ENCODE results near the gene CRYGN.

Gene CRYGN

DNA sequence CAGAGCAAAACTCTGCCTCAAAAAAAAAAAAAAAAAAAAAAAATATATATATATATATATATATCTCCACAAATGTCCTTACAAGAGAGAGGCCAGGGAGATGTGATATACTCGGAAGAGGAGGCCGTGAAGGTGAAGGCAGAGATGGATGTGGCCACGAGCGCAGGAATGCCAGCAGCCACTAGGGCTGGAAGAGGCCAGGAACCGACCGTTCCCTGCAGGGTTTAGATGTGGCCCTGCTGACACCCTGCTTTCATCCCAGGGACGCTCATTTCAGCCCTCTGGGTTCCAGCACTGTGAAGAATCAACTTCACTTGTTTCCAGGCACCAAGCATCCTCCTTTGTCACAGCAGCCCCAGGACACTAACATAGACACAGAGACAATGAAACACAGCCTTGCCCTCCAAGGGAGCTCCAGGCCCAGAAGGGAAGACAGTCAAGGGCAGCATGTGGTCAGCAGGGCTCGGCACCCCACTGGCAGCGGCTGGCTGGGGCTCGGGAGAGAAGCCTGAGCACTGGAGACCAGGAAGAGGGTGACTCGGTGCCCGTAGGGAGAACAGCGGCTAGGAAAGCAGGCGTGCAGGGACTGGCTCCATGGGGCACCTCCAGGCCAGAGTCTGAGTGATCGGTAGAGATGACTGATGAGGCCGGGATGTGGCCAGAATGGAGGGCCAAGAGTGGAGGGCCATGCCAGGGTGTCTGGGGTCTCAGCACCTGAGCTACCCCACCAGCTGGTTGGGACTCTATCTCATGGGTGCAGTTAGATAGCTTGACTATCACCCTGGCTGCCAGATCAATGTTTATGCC lies 37.7 kb downstream of the CRYGN start:
- TF ChIP-seq, protein P1, sequence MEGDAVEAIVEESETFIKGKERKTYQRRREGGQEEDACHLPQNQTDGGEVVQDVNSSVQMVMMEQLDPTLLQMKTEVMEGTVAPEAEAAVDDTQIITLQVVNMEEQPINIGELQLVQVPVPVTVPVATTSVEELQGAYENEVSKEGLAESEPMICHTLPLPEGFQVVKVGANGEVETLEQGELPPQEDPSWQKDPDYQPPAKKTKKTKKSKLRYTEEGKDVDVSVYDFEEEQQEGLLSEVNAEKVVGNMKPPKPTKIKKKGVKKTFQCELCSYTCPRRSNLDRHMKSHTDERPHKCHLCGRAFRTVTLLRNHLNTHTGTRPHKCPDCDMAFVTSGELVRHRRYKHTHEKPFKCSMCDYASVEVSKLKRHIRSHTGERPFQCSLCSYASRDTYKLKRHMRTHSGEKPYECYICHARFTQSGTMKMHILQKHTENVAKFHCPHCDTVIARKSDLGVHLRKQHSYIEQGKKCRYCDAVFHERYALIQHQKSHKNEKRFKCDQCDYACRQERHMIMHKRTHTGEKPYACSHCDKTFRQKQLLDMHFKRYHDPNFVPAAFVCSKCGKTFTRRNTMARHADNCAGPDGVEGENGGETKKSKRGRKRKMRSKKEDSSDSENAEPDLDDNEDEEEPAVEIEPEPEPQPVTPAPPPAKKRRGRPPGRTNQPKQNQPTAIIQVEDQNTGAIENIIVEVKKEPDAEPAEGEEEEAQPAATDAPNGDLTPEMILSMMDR (IDR thresholded peaks at IDR 0.05; ENCODE audit: insufficient read depth, low read length, missing control alignments) = no peak
- no peak for DNase-seq (ENCODE audit: low read depth, low spot score)
- ChIA-PET CTCF (no interaction called here), POLR2A (no interaction called here)
- H3K4me3 ChIP-seq (ENCODE audit: low read depth, low read length) = no peak overlapping the region

DNA sequence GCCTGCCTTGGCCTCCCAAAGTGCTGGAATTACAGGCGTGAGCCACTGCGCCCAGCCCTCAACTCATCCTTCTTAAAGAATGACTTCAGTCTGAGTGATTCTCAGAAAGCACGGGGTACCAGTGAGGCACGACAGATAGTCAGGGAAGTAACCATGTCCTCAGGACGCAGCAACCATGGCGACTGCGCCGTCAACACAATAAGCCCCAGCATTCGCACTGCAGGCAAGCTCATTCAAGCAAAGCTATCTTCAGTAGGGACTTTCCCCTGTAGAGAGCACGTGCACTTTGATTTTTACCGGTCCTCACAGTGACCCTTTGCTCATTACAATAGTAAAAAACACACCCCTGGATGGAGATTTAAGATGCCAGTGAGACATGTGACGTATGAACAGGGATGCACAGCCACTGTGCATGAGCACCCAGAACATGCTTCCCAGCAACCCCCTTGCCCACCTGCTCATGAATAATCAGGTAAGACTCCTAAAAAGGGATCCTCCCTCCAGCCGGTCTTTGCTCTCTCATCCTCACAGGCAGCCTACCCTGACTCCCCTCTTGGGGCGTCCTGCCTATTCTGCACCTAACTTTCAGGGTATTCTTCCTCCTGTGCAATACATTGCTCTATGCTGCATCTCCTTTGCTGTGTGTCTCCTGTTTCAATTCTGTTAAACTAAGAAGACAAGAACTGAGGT lies 39.2 kb downstream of the CRYGN start:
- ChIA-PET POLR2A (no interaction called here), CTCF (interaction anchor here (2.1 kb wide), 1 partner anchor 48 kb away, joined by 7 read pairs; no protein-coding TSS in a partner anchor)
- no peak for DNase-seq (ENCODE audit: low read depth, low spot score)
- H3K4me3 ChIP-seq (ENCODE audit: low read depth, low read length) = no peak overlapping the region
- TF ChIP-seq, protein P1 (IDR thresholded peaks at IDR 0.05; ENCODE audit: insufficient read depth, low read length, missing control alignments) = no peak

DNA sequence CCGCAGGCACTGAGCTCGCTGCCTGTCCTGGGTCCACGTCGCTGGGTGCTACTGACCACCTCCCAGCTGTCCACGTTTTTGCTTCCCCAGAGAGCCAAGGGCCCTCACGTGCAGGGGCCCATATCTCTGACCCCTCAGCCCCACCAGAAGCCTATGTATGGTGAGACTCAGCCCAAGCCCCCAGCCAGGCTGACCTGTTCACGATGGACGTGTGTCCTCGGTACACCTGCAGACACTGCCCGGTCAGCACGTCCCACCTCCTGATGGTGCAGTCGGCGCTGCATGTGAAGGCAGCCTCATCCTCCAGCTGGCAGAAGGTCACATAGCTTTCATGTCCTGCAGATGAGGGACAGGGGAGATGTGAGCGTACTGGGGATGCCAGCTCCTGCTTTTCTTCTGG lies 40.0 kb downstream of the CRYGN start:
- POLR2A ChIA-PET = no interaction called here
- DNase-seq (ENCODE audit: low read depth, low spot score) = no peak
- CTCF ChIA-PET = interaction anchor here (1.8 to 2.1 kb wide), 2 partner anchors 32 to 48 kb away, joined by 6 to 7 read pairs; no protein-coding TSS in a partner anchor

DNA sequence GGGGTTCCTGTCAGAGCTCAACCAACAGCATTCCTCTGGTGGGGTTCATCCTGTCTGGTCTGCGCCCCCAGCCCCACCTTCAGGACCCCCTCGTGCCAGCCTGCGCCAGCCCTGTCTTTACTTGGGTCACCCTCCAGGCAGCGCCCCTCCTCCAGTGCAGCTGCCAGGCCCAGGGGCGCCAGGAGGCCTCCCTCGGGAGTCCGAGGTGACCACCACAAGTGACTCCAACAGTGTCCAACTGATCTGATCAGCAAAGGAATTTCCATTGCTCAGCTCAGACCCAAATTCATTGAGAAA lies 40.7 kb downstream of the CRYGN start:
- no peak for DNase-seq (ENCODE audit: low read depth, low spot score)
- H3K4me3 ChIP-seq (ENCODE audit: low read depth, low read length) = no peak overlapping the region
- TF ChIP-seq, protein P1 (IDR thresholded peaks at IDR 0.05; ENCODE audit: insufficient read depth, low read length, missing control alignments) = no peak
- POLR2A ChIA-PET = no interaction called here
- CTCF ChIA-PET = interaction anchor here (1.8 to 2.1 kb wide), 2 partner anchors 31 to 49 kb away, joined by 6 to 7 read pairs; no protein-coding TSS in a partner anchor

More for the DNA sequence above, 40.0 kb downstream of the CRYGN start:
- no peak overlapping the region for H3K4me3 ChIP-seq (ENCODE audit: low read depth, low read length)
- TF ChIP-seq, protein P1 (IDR thresholded peaks at IDR 0.05; ENCODE audit: insufficient read depth, low read length, missing control alignments) = no peak

DNA sequence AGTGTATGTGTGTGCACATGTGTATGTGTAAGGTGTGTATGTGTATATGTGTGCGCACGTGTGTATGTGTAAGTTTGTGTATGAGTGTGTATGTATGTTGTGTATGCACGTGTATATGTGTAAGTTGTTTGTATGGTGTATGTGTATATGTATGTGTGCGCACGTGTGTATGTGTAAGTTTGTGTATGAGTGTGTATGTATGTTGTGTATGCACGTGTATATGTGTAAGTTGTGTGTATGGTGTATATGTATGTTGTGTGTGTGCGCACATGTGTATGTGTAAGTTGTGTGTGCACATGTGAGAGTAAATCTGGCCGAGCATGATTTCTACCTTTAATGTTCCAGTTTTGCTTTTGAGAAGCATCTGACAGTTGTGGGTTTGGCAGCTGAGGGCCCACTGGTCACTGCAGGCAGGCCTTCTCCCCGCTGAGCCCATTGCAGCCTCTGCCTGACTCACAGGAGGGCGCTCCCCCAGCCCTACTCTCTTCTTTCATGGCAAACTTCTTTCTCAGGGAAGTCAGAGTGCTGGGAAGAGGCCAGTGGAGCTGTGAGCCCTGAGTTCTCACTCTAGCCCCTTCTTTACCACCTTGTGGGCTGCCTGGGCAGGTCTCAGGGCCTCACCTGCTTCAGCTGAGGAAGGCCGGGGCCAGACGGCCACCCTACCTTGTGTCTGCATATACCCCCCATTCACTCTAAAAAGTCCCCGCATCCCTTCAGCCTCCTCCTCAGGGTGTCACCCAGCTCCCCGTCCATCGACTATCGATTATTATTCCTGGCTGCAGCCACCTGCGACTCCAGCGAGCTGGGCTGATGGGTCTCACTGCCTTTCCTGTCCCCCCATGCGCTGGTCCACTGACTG lies 41.3 kb downstream of the CRYGN start:
- POLR2A ChIA-PET = no interaction called here
- no peak overlapping the region for H3K4me3 ChIP-seq (ENCODE audit: low read depth, low read length)
- TF ChIP-seq, protein P1 (IDR thresholded peaks at IDR 0.05; ENCODE audit: insufficient read depth, low read length, missing control alignments) = no peak
- DNase-seq (ENCODE audit: low read depth, low spot score) = no peak
- CTCF ChIA-PET = interaction anchor here (1.8 to 2.1 kb wide), 2 partner anchors 30 to 50 kb away, joined by 6 to 7 read pairs; no protein-coding TSS in a partner anchor

Data from AG04449 (cell line).